Measurements from ENCODE around the gene PGAP6.
"Not testable (repeated sequence)": the region's sequence is repeated elsewhere in the genome, so short reads cannot be mapped to it uniquely, and the experiment has no call there.

The PGAP6 gene

GRCh38 chr16:391885-392335 lies 10.1 kb upstream of the PGAP6 start:
- in situ Hi-C loops (cut with HindIII; ENCODE audit: low pct_ligation_motif_present, low sequenced_read_pairs) = no loop called here
- no peaks in the 10 kb centered on the region for H3K27me3 ChIP-seq (replicated peaks)
- DNase-seq = peak; percentile 73
- no peaks in the 10 kb centered on the region for H3K36me3 ChIP-seq (replicated peaks)
- H3K27ac ChIP-seq = no peak overlapping the region
- no peak overlapping the region for H3K4me3 ChIP-seq (ENCODE audit: low read depth, low read length)
- peak; percentile 98 for TF ChIP-seq CTCF (IDR thresholded peaks at IDR 0.05; ENCODE audit: low read depth, low read length, missing control alignments)

GRCh38 chr16:389352-389751 lies 7.6 kb upstream of the PGAP6 start:
- no peak for TF ChIP-seq CTCF (IDR thresholded peaks at IDR 0.05; ENCODE audit: low read depth, low read length, missing control alignments)
- in situ Hi-C loops (cut with HindIII; ENCODE audit: low pct_ligation_motif_present, low sequenced_read_pairs) = no loop called here

GRCh38 chr16:387761-388666 lies 6.2 kb upstream of the PGAP6 start:
- H3K27ac ChIP-seq; H3K27me3 ChIP-seq (replicated peaks); in situ Hi-C loops (cut with HindIII; ENCODE audit: low pct_ligation_motif_present, low sequenced_read_pairs); H3K4me3 ChIP-seq (ENCODE audit: low read depth, low read length); H3K36me3 ChIP-seq (replicated peaks): not testable (repeated sequence)
- DNase-seq = peak; percentile 37

More at GRCh38 chr16:389352-389751, 7.6 kb upstream of the PGAP6 start:
- H3K27me3 ChIP-seq (replicated peaks) = no peaks in the 10 kb centered on the region
- DNase-seq = no peak
- no peak overlapping the region for H3K4me3 ChIP-seq (ENCODE audit: low read depth, low read length)
- no peak overlapping the region for H3K27ac ChIP-seq
- no peaks in the 10 kb centered on the region for H3K36me3 ChIP-seq (replicated peaks)

GRCh38 chr16:386641-387156 lies 4.9 kb upstream of the PGAP6 start:
- TF ChIP-seq CTCF (IDR thresholded peaks at IDR 0.05; ENCODE audit: low read depth, low read length, missing control alignments) = no peak
- Histone ChIP-seq H3K27ac (no peak overlapping the region), H3K27me3 (replicated peaks) (no peaks in the 10 kb centered on the region), H3K4me3 (ENCODE audit: low read depth, low read length) (peak overlapping the region; percentile 22), H3K36me3 (replicated peaks) (no peaks in the 10 kb centered on the region)
- no peak for DNase-seq
- in situ Hi-C loops (cut with HindIII; ENCODE audit: low pct_ligation_motif_present, low sequenced_read_pairs) = no loop called here

- in situ Hi-C loops (cut with HindIII; ENCODE audit: low pct_ligation_motif_present, low sequenced_read_pairs) = no loop called here
- H3K27ac ChIP-seq = no peak overlapping the region
- no peak overlapping the region for H3K4me3 ChIP-seq (ENCODE audit: low read depth, low read length)
- no peak for DNase-seq
- TF ChIP-seq CTCF (IDR thresholded peaks at IDR 0.05; ENCODE audit: low read depth, low read length, missing control alignments) = no peak
- no peaks in the 10 kb centered on the region for H3K27me3 ChIP-seq (replicated peaks)
- no peaks in the 10 kb centered on the region for H3K36me3 ChIP-seq (replicated peaks)
Measured at GRCh38 chr16:383326-384051, 1.7 kb upstream of the PGAP6 start.

All from brain microvascular endothelial cell (primary cell).